ENCODE data around the gene LYPD6B.

The LYPD6B gene

GRCh38 chr2:149068225-149068995, 29.9 kb downstream of the LYPD6B start:
- DNase-seq (ENCODE audit: low spot score) (no peak), ATAC-seq (ENCODE audit: low read depth) (no peak)
- Histone ChIP-seq H3K9me3 (ENCODE audit: severe bottlenecking) (no peaks in the 10 kb centered on the region), H3K27ac (ENCODE audit: poor library complexity, severe bottlenecking) (no peak overlapping the region), H3K27me3 (ENCODE audit: insufficient read depth, poor library complexity, severe bottlenecking) (no peaks in the 10 kb centered on the region), H3K4me3 (ENCODE audit: severe bottlenecking) (no peak overlapping the region), H3K4me1 (ENCODE audit: insufficient read depth, poor library complexity, severe bottlenecking) (no peaks in the 10 kb centered on the region), H3K36me3 (ENCODE audit: low read depth) (no peaks in the 10 kb centered on the region)
- TF ChIP-seq, protein P1, sequence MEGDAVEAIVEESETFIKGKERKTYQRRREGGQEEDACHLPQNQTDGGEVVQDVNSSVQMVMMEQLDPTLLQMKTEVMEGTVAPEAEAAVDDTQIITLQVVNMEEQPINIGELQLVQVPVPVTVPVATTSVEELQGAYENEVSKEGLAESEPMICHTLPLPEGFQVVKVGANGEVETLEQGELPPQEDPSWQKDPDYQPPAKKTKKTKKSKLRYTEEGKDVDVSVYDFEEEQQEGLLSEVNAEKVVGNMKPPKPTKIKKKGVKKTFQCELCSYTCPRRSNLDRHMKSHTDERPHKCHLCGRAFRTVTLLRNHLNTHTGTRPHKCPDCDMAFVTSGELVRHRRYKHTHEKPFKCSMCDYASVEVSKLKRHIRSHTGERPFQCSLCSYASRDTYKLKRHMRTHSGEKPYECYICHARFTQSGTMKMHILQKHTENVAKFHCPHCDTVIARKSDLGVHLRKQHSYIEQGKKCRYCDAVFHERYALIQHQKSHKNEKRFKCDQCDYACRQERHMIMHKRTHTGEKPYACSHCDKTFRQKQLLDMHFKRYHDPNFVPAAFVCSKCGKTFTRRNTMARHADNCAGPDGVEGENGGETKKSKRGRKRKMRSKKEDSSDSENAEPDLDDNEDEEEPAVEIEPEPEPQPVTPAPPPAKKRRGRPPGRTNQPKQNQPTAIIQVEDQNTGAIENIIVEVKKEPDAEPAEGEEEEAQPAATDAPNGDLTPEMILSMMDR (IDR thresholded peaks at IDR 0.05; ENCODE audit: poor library complexity, severe bottlenecking) = no peak

- H3K27me3 ChIP-seq (ENCODE audit: insufficient read depth, poor library complexity, severe bottlenecking) = no peaks in the 10 kb centered on the region
- H3K36me3 ChIP-seq (ENCODE audit: low read depth) = no peaks in the 10 kb centered on the region
- no peak overlapping the region for H3K27ac ChIP-seq (ENCODE audit: poor library complexity, severe bottlenecking)
- no peak overlapping the region for H3K4me3 ChIP-seq (ENCODE audit: severe bottlenecking)
- TF ChIP-seq, protein P1 (IDR thresholded peaks at IDR 0.05; ENCODE audit: poor library complexity, severe bottlenecking) = no peak
- no peaks in the 10 kb centered on the region for H3K4me1 ChIP-seq (ENCODE audit: insufficient read depth, poor library complexity, severe bottlenecking)
- no peak for DNase-seq (ENCODE audit: low spot score)
- peak; percentile 38; the same call in 1 of the 3 replicates for ATAC-seq (ENCODE audit: low read depth)
- no peaks in the 10 kb centered on the region for H3K9me3 ChIP-seq (ENCODE audit: severe bottlenecking)
These were observed 30.7 kb downstream of the LYPD6B start for GRCh38 chr2:149068996-149069888.

GRCh38 chr2:149070681-149071320, 32.3 kb downstream of the LYPD6B start:
- H3K27ac ChIP-seq (ENCODE audit: poor library complexity, severe bottlenecking) = no peak overlapping the region
- H3K9me3 ChIP-seq (ENCODE audit: severe bottlenecking) = no peaks in the 10 kb centered on the region
- ATAC-seq (ENCODE audit: low read depth) (no peak), DNase-seq (ENCODE audit: low spot score) (no peak)
- no peaks in the 10 kb centered on the region for H3K36me3 ChIP-seq (ENCODE audit: low read depth)
- H3K27me3 ChIP-seq (ENCODE audit: insufficient read depth, poor library complexity, severe bottlenecking) = no peaks in the 10 kb centered on the region
- no peaks in the 10 kb centered on the region for H3K4me1 ChIP-seq (ENCODE audit: insufficient read depth, poor library complexity, severe bottlenecking)
- H3K4me3 ChIP-seq (ENCODE audit: severe bottlenecking) = no peak overlapping the region
- TF ChIP-seq, protein P1 (IDR thresholded peaks at IDR 0.05; ENCODE audit: poor library complexity, severe bottlenecking) = no peak

DNA sequence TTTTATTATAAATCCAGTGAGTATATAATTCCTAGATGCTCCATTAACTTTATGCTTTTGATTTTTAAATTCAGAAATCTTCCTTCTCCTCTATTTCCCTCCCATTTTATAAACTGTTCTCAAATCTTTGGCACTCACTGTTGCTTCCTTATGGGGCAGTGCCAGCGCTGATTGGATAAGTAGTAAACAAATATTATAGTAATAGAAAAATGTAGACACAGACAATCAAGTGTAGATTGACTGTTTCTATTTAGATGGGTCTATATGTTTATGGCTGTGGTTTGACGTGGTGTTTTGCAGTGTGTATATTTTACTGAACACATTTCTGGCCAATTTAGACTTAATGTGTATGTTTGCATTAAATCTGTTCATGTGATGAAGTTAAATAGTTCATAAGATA, 36.6 kb downstream of the LYPD6B start:
- DNase-seq (ENCODE audit: low spot score) (no peak), ATAC-seq (ENCODE audit: low read depth) (no peak)
- no peaks in the 10 kb centered on the region for H3K27me3 ChIP-seq (ENCODE audit: insufficient read depth, poor library complexity, severe bottlenecking)
- no peaks in the 10 kb centered on the region for H3K4me1 ChIP-seq (ENCODE audit: insufficient read depth, poor library complexity, severe bottlenecking)
- H3K36me3 ChIP-seq (ENCODE audit: low read depth) = no peaks in the 10 kb centered on the region
- TF ChIP-seq, protein P1 (IDR thresholded peaks at IDR 0.05; ENCODE audit: poor library complexity, severe bottlenecking) = no peak
- H3K27ac ChIP-seq (ENCODE audit: poor library complexity, severe bottlenecking) = no peak overlapping the region
- no peak overlapping the region for H3K4me3 ChIP-seq (ENCODE audit: severe bottlenecking)
- H3K9me3 ChIP-seq (ENCODE audit: severe bottlenecking) = no peaks in the 10 kb centered on the region
